Measurements from ENCODE around the gene C19orf85.

- no peak for TF ChIP-seq EZH2phosphoT487 (IDR thresholded peaks at IDR 0.05; ENCODE audit: borderline replicate concordance, low read length)
- no peak for TF ChIP-seq CTCF (conservative IDR thresholded peaks at IDR 0.05; ENCODE audit: low read depth, low read length)
Measured at GRCh38 chr19:55461259-55461973, 3.1 kb downstream of the C19orf85 start, which contains the start of gene ISOC2.

All from PC-3 (cell line).